Small intestine (tissue), 7 donors: ENCODE measurements around the gene VARS2. TPM values are rescaled to one million over a fixed set of nuclear protein-coding genes. Genes with fewer than 3 reads are reported as not detected.

Source experiments
- DNase-seq, 2 donors: peaks; one replicate each; pipeline versions ENCODE4 v3.0.0 to v3.0.0-alpha.2; 2013
- FAIRE-seq: peaks from 2 replicates; lab custom pipeline; 2012; peaks lifted over from hg19 to GRCh38; lab: Jason Lieb, UNC
- H3K27ac ChIP-seq, 3 donors: one replicate each; pipeline ENCODE4 v1.5.1; 2013; ENCODE audit warnings: low read length in 2 of 3, mild to moderate bottlenecking in 2 of 3, control low read depth in 1 of 3, inconsistent platforms in 1 of 3, low read depth in 1 of 3, moderate library complexity in 1 of 3
- H3K27me3 ChIP-seq, 3 donors: one replicate each; pipeline ENCODE4 v1.6.1; 2013; ENCODE audit warnings: low read length in 3 of 3, inconsistent platforms in 1 of 3; ENCODE audit not compliant: control insufficient read depth in 3 of 3, insufficient read depth in 3 of 3
- H3K36me3 ChIP-seq, 3 donors: one replicate each; pipeline ENCODE4 v1.6.1; 2013; ENCODE audit warnings: low read length in 3 of 3, inconsistent platforms in 1 of 3, low read depth in 1 of 3, mild to moderate bottlenecking in 1 of 3, moderate library complexity in 1 of 3; ENCODE audit not compliant: control insufficient read depth in 3 of 3, insufficient read depth in 2 of 3
- H3K4me1 ChIP-seq, 3 donors: one replicate each; pipeline ENCODE4 v1.6.1; 2013; ENCODE audit warnings: low read length in 2 of 3, inconsistent platforms in 1 of 3, low read depth in 1 of 3, mild to moderate bottlenecking in 1 of 3, moderate library complexity in 1 of 3; ENCODE audit not compliant: control insufficient read depth in 3 of 3, insufficient read depth in 2 of 3
- H3K4me3 ChIP-seq, 3 donors: one replicate each; pipeline ENCODE4 v1.5.1; 2013; ENCODE audit warnings: low read length in 3 of 3, control low read depth in 1 of 3, inconsistent platforms in 1 of 3, low read depth in 1 of 3, mild to moderate bottlenecking in 1 of 3, moderate library complexity in 1 of 3
- H3K9me3 ChIP-seq, 2 donors: one replicate each; pipeline ENCODE4 v1.6.1; 2013; ENCODE audit warnings: low read depth in 1 of 2, low read length in 1 of 2; ENCODE audit not compliant: control insufficient read depth in 2 of 2, insufficient read depth in 1 of 2
- whole genome bisulfite sequencing, 3 donors: extraction: QIAGEN DNeasy Blood & Tissue Kit; methylation state at CpG; one replicate each; pipeline ENCODE4 v1.1.7; 2013; 5-methylcytosine and 5-hydroxymethylcytosine counted together
- polyA plus RNA-seq, 4 donors: library from polyadenylated mRNA; stranded (reverse) in 3 of 4; unstranded in 1 of 4; fragments of 200-250 nt in 3 of 4; fragments of 120-200 nt in 1 of 4; gene quantifications; one replicate each; pipeline versions ENCODE4 v1.2.1 to v1.2.3, GENCODE V29; 2013
- donor health status: healthy with polysubstance abuse.
- donor health status: control.
- donor health status: control.
- donor health status: Bipolar disorder and iron deficiency.
- donor health status: healthy.

Gene VARS2
- polyA plus RNA-seq, 4 donors: 25.4 to 54.9 (median 41.9) TPM

DNA sequence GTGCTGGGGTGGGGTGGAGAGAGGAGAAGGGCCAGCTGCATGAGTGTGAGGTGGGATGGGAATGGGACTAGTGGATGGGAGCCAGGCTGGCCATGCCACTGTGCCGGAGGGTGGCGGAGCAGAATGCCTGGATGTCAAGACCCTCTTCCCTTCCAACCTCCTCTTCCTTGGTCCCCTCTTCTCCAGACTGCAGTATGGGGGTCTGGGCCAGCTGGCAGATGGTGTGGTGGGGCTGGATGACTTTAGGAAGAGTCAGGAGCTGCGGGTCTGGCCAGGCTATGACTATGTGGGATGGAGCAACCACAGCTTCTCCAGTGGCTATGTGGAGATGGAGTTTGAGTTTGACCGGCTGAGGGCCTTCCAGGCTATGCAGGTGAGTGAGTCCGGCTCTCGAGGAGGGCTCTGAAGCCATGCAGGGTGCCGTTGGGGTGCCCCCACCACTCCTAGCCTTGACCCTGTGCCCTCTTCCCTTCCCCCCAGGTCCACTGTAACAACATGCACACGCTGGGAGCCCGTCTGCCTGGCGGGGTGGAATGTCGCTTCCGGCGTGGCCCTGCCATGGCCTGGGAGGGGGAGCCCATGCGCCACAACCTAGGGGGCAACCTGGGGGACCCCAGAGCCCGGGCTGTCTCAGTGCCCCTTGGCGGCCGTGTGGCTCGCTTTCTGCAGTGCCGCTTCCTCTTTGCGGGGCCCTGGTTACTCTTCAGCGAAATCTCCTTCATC lies 22.1 kb upstream of the VARS2 start:
- Histone ChIP-seq H3K4me1 (peaks cover 0 to under 1% (median 0%) of the 10 kb centered on the region in 3 donors), H3K27ac (no peak overlapping the region), H3K36me3 (peaks cover 8 to 82% (median 30%) of the 10 kb centered on the region in 3 donors), H3K4me3 (no peak overlapping the region), H3K9me3 (no peaks in the 10 kb centered on the region), H3K27me3 (no peaks in the 10 kb centered on the region)
- DNase-seq (no peak), FAIRE-seq (no peak)
- 84 to 90% (median 87%) methylated on average over 19 to 21 of the region's 21 CpGs for WGBS, 3 donors

DNA sequence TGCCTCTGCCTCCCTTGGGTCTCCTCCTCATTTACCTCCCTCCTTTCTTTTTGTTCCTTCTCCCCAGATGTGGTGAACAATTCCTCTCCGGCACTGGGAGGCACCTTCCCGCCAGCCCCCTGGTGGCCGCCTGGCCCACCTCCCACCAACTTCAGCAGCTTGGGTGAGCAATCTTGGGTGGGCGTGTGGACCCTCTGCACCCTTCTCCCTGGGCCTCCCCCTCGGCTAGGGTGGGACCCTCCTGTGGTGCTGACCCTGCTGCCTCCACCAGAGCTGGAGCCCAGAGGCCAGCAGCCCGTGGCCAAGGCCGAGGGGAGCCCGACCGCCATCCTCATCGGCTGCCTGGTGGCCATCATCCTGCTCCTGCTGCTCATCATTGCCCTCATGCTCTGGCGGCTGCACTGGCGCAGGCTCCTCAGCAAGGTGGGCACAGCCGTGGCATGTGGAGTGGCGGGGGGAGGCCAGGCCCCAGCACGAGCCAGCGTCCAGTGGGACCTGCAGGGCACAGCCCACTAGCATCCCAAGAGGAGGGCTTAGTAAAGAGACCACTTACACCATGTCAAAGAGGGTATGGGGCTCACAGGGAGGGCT lies 20.9 kb upstream of the VARS2 start:
- DNase-seq: no peak
- no peak for FAIRE-seq
- Histone ChIP-seq H3K9me3 (no peaks in the 10 kb centered on the region), H3K27ac (no peak overlapping the region), H3K27me3 (no peaks in the 10 kb centered on the region), H3K4me3 (no peak overlapping the region), H3K4me1 (no peaks in the 10 kb centered on the region), H3K36me3 (peaks cover 13 to 93% (median 36%) of the 10 kb centered on the region in 3 donors)
- WGBS, 3 donors: 89 to 91% (median 89%) methylated on average over 14 to 16 of the region's 16 CpGs

DNA sequence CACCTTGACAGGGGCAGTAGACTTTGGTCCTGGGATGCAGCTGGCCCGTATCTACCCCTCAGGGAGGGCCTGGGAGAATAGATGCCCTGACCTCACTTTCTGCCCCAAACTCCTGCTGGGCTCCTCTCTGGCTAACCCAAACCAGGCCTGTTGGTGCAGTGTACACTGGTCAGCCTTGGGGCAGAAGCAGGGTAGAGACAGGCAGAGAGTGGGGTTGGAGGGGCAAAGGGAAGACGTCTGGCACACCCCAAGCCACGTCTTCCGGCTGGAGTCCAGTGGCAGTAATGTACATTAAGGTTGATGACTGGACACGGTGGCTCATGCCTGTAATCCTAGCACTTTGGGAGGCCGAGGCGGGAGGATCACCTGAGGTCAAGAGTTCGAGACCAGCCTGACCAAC lies 20.4 kb upstream of the VARS2 start:
- H3K36me3 ChIP-seq: peaks cover 13 to 96% (median 41%) of the 10 kb centered on the region in 3 donors
- H3K9me3 ChIP-seq: no peaks in the 10 kb centered on the region
- no peak overlapping the region for H3K4me3 ChIP-seq
- FAIRE-seq: no peak
- WGBS, 3 donors: 89 to 91% (median 90%) methylated on average over 8 of the region's 8 CpGs
- no peak overlapping the region for H3K27ac ChIP-seq
- no peaks in the 10 kb centered on the region for H3K27me3 ChIP-seq
- no peak for DNase-seq
- no peaks in the 10 kb centered on the region for H3K4me1 ChIP-seq

DNA sequence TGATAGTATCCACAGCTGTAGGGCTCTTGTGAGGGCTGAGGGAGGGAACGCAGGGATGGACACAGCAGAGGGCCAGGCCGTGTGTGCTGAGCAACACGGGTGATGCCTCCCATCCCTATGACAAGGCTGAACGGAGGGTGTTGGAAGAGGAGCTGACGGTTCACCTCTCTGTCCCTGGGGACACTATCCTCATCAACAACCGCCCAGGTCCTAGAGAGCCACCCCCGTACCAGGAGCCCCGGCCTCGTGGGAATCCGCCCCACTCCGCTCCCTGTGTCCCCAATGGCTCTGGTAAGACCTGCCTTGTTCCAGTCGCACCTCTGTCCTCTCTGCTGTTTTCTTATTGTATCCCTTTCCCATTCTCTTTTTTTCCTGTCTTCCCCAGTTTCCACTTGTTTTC lies 19.7 kb upstream of the VARS2 start:
- H3K36me3 ChIP-seq: peaks cover 13 to 96% (median 39%) of the 10 kb centered on the region in 3 donors
- H3K9me3 ChIP-seq: no peaks in the 10 kb centered on the region
- no peaks in the 10 kb centered on the region for H3K27me3 ChIP-seq
- FAIRE-seq (no peak), DNase-seq (no peak)
- no peak overlapping the region for H3K27ac ChIP-seq
- no peak overlapping the region for H3K4me3 ChIP-seq
- WGBS, 3 donors: 89 to 96% (median 94%) methylated on average over 12 of the region's 12 CpGs
- no peaks in the 10 kb centered on the region for H3K4me1 ChIP-seq

DNA sequence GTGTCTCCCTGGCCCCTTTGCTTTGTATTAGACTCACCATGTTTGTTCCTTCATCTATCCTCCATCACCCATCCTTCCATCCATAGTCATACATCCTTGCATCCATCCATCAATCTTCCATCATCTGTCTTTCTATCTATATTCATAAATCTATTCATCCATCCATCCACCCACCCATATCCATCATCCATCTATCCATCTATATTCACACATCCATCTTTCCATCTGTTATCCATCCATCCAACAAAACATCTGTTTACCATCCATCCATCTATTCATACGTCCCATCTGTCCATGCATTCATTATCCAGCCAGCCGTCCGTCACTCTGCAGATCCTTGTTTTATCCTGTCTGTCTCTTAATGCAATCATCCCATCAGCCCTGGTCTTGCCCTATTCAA lies 19.1 kb upstream of the VARS2 start:
- DNase-seq (no peak), FAIRE-seq (no peak)
- Histone ChIP-seq H3K36me3 (peaks cover 13 to 94% (median 35%) of the 10 kb centered on the region in 3 donors), H3K4me3 (no peak overlapping the region), H3K27ac (no peak overlapping the region), H3K9me3 (no peaks in the 10 kb centered on the region), H3K27me3 (no peaks in the 10 kb centered on the region), H3K4me1 (no peaks in the 10 kb centered on the region)
- WGBS, 3 donors: 93 to 96% (median 93%) methylated on average over 3 of the region's 3 CpGs

DNA sequence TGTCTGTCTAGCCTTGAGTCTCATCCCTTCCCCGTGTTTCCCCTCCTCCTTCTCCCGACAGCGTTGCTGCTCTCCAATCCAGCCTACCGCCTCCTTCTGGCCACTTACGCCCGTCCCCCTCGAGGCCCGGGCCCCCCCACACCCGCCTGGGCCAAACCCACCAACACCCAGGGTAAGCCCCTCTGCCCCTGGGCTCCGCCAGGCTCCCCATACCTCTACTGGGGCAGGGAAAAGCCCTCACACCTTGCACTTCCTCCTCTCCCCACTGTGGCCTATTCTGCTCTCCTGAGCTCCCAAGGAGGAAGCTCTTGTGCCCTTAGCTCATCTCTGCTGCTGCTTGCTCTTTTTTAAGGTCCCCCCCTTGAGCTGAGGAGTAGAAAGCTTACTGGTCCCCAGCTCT lies 18.7 kb upstream of the VARS2 start:
- H3K27ac ChIP-seq: no peak overlapping the region
- peaks cover 13 to 94% (median 34%) of the 10 kb centered on the region in 3 donors for H3K36me3 ChIP-seq
- no peaks in the 10 kb centered on the region for H3K27me3 ChIP-seq
- no peaks in the 10 kb centered on the region for H3K9me3 ChIP-seq
- no peak for FAIRE-seq
- 77 to 82% (median 79%) methylated on average over 10 of the region's 10 CpGs for WGBS, 3 donors
- no peaks in the 10 kb centered on the region for H3K4me1 ChIP-seq
- no peak overlapping the region for H3K4me3 ChIP-seq
- DNase-seq: no peak

DNA sequence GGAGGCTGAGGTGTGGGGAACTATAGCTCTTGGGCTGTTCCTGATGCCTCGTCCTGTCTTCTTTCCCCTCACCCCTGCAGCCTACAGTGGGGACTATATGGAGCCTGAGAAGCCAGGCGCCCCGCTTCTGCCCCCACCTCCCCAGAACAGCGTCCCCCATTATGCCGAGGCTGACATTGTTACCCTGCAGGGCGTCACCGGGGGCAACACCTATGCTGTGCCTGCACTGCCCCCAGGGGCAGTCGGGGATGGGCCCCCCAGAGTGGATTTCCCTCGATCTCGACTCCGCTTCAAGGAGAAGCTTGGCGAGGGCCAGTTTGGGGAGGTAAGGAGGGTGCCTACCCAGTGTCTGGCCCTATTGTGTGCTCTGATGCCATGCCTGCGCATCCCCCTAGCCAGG lies 17.5 kb upstream of the VARS2 start:
- no peak for DNase-seq
- Histone ChIP-seq H3K4me3 (no peak overlapping the region), H3K4me1 (no peaks in the 10 kb centered on the region), H3K27ac (no peak overlapping the region), H3K27me3 (no peaks in the 10 kb centered on the region), H3K36me3 (peaks cover 13 to 82% (median 29%) of the 10 kb centered on the region in 3 donors), H3K9me3 (no peaks in the 10 kb centered on the region)
- WGBS, 3 donors: 86 to 97% (median 95%) methylated on average over 13 of the region's 13 CpGs
- FAIRE-seq: no peak

DNA sequence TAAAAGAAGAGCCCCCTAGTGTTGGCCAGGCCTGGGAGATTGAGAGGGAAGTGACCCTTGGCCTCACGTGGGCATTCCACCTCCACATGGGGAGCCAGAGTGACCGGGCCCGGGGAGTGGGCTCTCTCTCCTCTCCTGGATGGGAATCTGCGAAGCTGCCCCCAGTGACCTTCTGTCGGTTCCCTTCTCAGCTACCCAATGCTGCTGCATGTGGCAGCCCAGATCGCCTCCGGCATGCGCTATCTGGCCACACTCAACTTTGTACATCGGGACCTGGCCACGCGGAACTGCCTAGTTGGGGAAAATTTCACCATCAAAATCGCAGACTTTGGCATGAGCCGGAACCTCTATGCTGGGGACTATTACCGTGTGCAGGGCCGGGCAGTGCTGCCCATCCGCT lies 16.2 kb upstream of the VARS2 start:
- H3K4me3 ChIP-seq: no peak overlapping the region
- FAIRE-seq: no peak
- peaks cover 13 to 68% (median 23%) of the 10 kb centered on the region in 3 donors for H3K36me3 ChIP-seq
- DNase-seq: no peak
- no peaks in the 10 kb centered on the region for H3K27me3 ChIP-seq
- H3K9me3 ChIP-seq: no peaks in the 10 kb centered on the region
- H3K27ac ChIP-seq: no peak overlapping the region
- 83 to 90% (median 88%) methylated on average over 16 of the region's 16 CpGs for WGBS, 3 donors
- H3K4me1 ChIP-seq: no peaks in the 10 kb centered on the region
